OCI-LY1 (cell line): ENCODE results near the gene LLGL2.

Experiments
- H2AFZ ChIP-seq: fragments of 200-600 bp; sonication (generic), shearing (Covaris generic); 2 replicates; pipeline ENCODE4 v1.6.0; 2014; ENCODE audit warnings: antibody characterized with exemption, mild to moderate bottlenecking, low read length
- H3F3A ChIP-seq: fragments of 200-600 bp; sonication (generic), shearing (Covaris generic); 2 replicates; pipeline ENCODE4 v1.6.0; 2014; ENCODE audit warnings: mild to moderate bottlenecking, antibody characterized with exemption, low read length, moderate library complexity; ENCODE audit not compliant: insufficient read depth
- H3K27ac ChIP-seq: fragments of 200-600 bp; sonication (generic); 2 replicates; pipeline ENCODE4 v1.5.1; 2014; ENCODE audit warnings: low read length, mixed run types, mild to moderate bottlenecking, low read depth; ENCODE audit not compliant: poor library complexity, severe bottlenecking
- H3K27me3 ChIP-seq: fragments of 200-600 bp; sonication (generic); 2 replicates; pipeline ENCODE4 v1.6.0; 2014; ENCODE audit warnings: antibody characterized with exemption, mild to moderate bottlenecking, low read length, moderate library complexity; ENCODE audit not compliant: insufficient read depth
- H3K36me3 ChIP-seq: fragments of 200-600 bp; sonication (generic); 2 replicates; pipeline ENCODE4 v1.6.1; 2014; ENCODE audit warnings: mild to moderate bottlenecking, antibody characterized with exemption, low read length, moderate library complexity, mixed read lengths; ENCODE audit not compliant: insufficient read depth
- H3K4me1 ChIP-seq: fragments of 200-600 bp; sonication (generic); 2 replicates; pipeline ENCODE4 v1.5.1; 2014; ENCODE audit warnings: mild to moderate bottlenecking, low read length, moderate library complexity; ENCODE audit not compliant: insufficient read depth, severe bottlenecking
- H3K4me2 ChIP-seq: fragments of 200-600 bp; sonication (generic), shearing (Covaris generic); 2 replicates; pipeline ENCODE4 v1.6.1; 2014; ENCODE audit warnings: low read length
- H3K4me3 ChIP-seq: fragments of 200-600 bp; sonication (generic); 2 replicates; pipeline ENCODE4 v1.5.1; 2014; ENCODE audit warnings: low read length, low read depth, mild to moderate bottlenecking, mixed read lengths; ENCODE audit not compliant: poor library complexity, severe bottlenecking
- H3K79me2 ChIP-seq: fragments of 200-600 bp; shearing (Covaris generic); 2 replicates; pipeline ENCODE4 v1.6.1; 2016; ENCODE audit warnings: mixed run types, low read length, mixed read lengths; ENCODE audit not compliant: insufficient read depth
- H3K9ac ChIP-seq: fragments of 200-600 bp; sonication (generic), shearing (Covaris generic); 2 replicates; pipeline ENCODE4 v1.6.1; 2014; ENCODE audit warnings: mild to moderate bottlenecking, low read length, mixed read lengths
- H3K9me2 ChIP-seq: fragments of 200-600 bp; sonication (generic), shearing (Covaris generic); 2 replicates; pipeline ENCODE4 v1.6.1; 2014; ENCODE audit warnings: low read depth, mild to moderate bottlenecking, low read length, mixed read lengths
- H3K9me3 ChIP-seq: fragments of 200-600 bp; shearing (Covaris generic); 2 replicates; pipeline ENCODE4 v1.6.1; 2014; ENCODE audit warnings: low read length, mixed read lengths
- H4K20me1 ChIP-seq: fragments of 200-600 bp; sonication (generic), shearing (Covaris generic); 2 replicates; pipeline ENCODE4 v1.6.0; 2016; ENCODE audit warnings: mild to moderate bottlenecking, low read length; ENCODE audit not compliant: insufficient read depth
- CTCF ChIP-seq: fragments of 200-600 bp; sonication (generic), shearing (Covaris generic); IDR thresholded peaks from 2 replicates; pipeline ENCODE4 v1.5.1; 2017; ENCODE audit warnings: mild to moderate bottlenecking, antibody characterized with exemption, low read length, moderate library complexity, mixed read lengths
- EZH2 ChIP-seq: fragments of 200-600 bp; sonication (generic), shearing (Covaris generic); IDR thresholded peaks from 2 replicates; pipeline ENCODE4 v1.8.0; 2017; ENCODE audit warnings: borderline replicate concordance, mixed run types, mild to moderate bottlenecking, antibody characterized with exemption, low read length, moderate library complexity, mixed read lengths

Gene LLGL2

GRCh38 chr17:75603123-75603522 lies 77.6 kb downstream of the LLGL2 start:
- no peaks in the 10 kb centered on the region for H4K20me1 ChIP-seq

GRCh38 chr17:75604034-75604695 lies 78.7 kb downstream of the LLGL2 start:
- no peaks in the 10 kb centered on the region for H3K36me3 ChIP-seq
- H3K4me2 ChIP-seq, result no peak overlapping the region
- H3K4me3 ChIP-seq, result no peak overlapping the region
- H3K27me3 ChIP-seq, result no peaks in the 10 kb centered on the region
- H2AFZ ChIP-seq, result no peak overlapping the region
- H3K4me1 ChIP-seq, result no peaks in the 10 kb centered on the region
- H3K79me2 ChIP-seq, result no peaks in the 10 kb centered on the region
- H3K9ac ChIP-seq, result no peak overlapping the region
- no peaks in the 10 kb centered on the region for H3K9me2 ChIP-seq
- H4K20me1 ChIP-seq, result no peaks in the 10 kb centered on the region
- no peaks in the 10 kb centered on the region for H3F3A ChIP-seq
- TF ChIP-seq CTCF (no peak), EZH2 (no peak)
- no peak overlapping the region for H3K27ac ChIP-seq
- no peaks in the 10 kb centered on the region for H3K9me3 ChIP-seq

More at GRCh38 chr17:75603123-75603522, 77.6 kb downstream of the LLGL2 start:
- Histone ChIP-seq H3K9me3 (no peaks in the 10 kb centered on the region), H2AFZ (no peak overlapping the region), H3K27ac (no peak overlapping the region), H3K79me2 (no peaks in the 10 kb centered on the region), H3K27me3 (no peaks in the 10 kb centered on the region), H3K4me3 (no peak overlapping the region), H3K4me1 (no peaks in the 10 kb centered on the region), H3F3A (no peaks in the 10 kb centered on the region), H3K36me3 (no peaks in the 10 kb centered on the region), H3K4me2 (no peak overlapping the region), H3K9ac (no peak overlapping the region), H3K9me2 (no peaks in the 10 kb centered on the region)
- TF ChIP-seq EZH2 (no peak), CTCF (no peak)

GRCh38 chr17:75605790-75606189 lies 80.3 kb downstream of the LLGL2 start:
- H3K4me3 ChIP-seq, result no peak overlapping the region
- TF ChIP-seq EZH2 (no peak), CTCF (no peak)
- H3K79me2 ChIP-seq, result no peaks in the 10 kb centered on the region
- H3K36me3 ChIP-seq, result no peaks in the 10 kb centered on the region
- no peaks in the 10 kb centered on the region for H3K9me2 ChIP-seq
- no peak overlapping the region for H3K4me2 ChIP-seq
- peaks cover 5% of the 10 kb centered on the region; the same call in 1 of the 2 replicates for H3K27me3 ChIP-seq
- H3K4me1 ChIP-seq, result no peaks in the 10 kb centered on the region
- no peaks in the 10 kb centered on the region for H4K20me1 ChIP-seq
- no peaks in the 10 kb centered on the region for H3F3A ChIP-seq
- no peak overlapping the region for H3K9ac ChIP-seq
- no peak overlapping the region for H2AFZ ChIP-seq
- no peak overlapping the region for H3K27ac ChIP-seq
- H3K9me3 ChIP-seq, result no peaks in the 10 kb centered on the region
